Measurements from ENCODE around the gene KRT76. TPM values are rescaled to one million over a fixed set of nuclear protein-coding genes. Genes with fewer than 3 reads are reported as not detected.

The KRT76 gene

DNA sequence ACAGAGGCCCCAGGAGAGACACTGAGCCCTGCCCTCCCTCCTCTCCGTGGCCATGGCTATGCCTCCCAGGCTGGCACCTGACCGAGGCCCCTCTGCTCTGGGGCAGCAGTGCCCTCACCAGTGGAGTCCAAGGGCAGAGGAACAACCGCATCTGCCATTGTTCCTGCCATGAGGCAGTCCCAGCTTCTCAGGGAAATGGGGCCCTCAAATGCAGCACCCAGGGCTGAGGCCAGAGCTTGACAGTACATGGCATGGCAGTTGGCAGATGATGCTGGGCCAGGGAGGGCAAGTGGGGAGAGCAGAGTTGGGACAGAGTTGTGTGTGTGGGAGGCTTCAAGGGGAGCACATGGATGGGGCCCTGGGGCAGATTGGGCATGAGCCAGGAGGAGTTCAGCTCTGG is 52.8 kb downstream of the KRT76 start:
- H3K27ac ChIP-seq (ENCODE audit: low read depth, low read length): no peak overlapping the region
- no CpG with 5 or more reads among the region's 3 CpGs for WGBS (ENCODE audit: extremely low coverage, insufficient coverage, low lambda C conversion rate)
- no peak overlapping the region for H3K56ac ChIP-seq (ENCODE audit: low read length)
- no peak overlapping the region for H3K4me3 ChIP-seq (ENCODE audit: low read length)
- H4K5ac ChIP-seq (ENCODE audit: low read length): no peak overlapping the region
- no peak overlapping the region for H3K9ac ChIP-seq (ENCODE audit: low read length)
- no peak overlapping the region for H3K18ac ChIP-seq (ENCODE audit: low read length)
- no peaks in the 10 kb centered on the region for H3K36me3 ChIP-seq (ENCODE audit: control insufficient read depth, insufficient read depth, low read length)
- no peaks in the 10 kb centered on the region for H3K27me3 ChIP-seq (ENCODE audit: insufficient read depth, low read length, poor library complexity)
- H2BK15ac ChIP-seq (replicated peaks; ENCODE audit: low read depth): no peak overlapping the region
- H4K8ac ChIP-seq (ENCODE audit: low read depth, low read length): no peak overlapping the region
- no peaks in the 10 kb centered on the region for H3K79me1 ChIP-seq (ENCODE audit: low read length)
- H3K4me2 ChIP-seq (ENCODE audit: low read length): no peak overlapping the region
- no peak overlapping the region for H3K23ac ChIP-seq (ENCODE audit: low read length)
- H2BK5ac ChIP-seq (ENCODE audit: low read length): no peak overlapping the region
- no peaks in the 10 kb centered on the region for H3K4me1 ChIP-seq (ENCODE audit: control insufficient read depth, low read depth, low read length)
- no peak for DNase-seq
- no peaks in the 10 kb centered on the region for H3K79me2 ChIP-seq (ENCODE audit: control insufficient read depth, insufficient read depth, low read length)
- no peak overlapping the region for H2AK5ac ChIP-seq (ENCODE audit: low read length)
- no peak overlapping the region for H2BK120ac ChIP-seq (ENCODE audit: low read depth, low read length)
- no peak overlapping the region for H3K4ac ChIP-seq (ENCODE audit: low read depth, low read length)

DNA sequence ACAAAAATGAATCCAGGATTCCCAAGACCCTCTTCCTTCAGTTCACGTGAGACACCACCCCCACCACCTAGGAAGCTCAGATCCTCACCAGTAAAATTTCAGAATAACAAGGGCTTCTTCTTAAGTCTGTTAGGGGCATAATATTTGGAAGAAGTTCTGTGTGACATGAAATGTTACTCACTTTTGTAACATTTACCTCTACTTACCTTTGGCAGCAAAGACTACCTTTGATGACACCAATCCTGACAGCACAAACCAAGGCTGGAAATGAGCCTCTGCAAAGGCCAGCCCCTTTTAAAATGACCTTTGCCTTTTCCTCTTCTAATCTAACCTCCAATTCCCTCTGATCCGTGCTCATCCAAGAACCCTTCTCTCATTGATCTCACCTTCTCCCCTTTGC is 54.5 kb downstream of the KRT76 start:
- Histone ChIP-seq H3K4me1 (ENCODE audit: control insufficient read depth, low read depth, low read length) (no peaks in the 10 kb centered on the region), H3K79me1 (ENCODE audit: low read length) (no peaks in the 10 kb centered on the region), H3K4ac (ENCODE audit: low read depth, low read length) (no peak overlapping the region), H3K36me3 (ENCODE audit: control insufficient read depth, insufficient read depth, low read length) (no peaks in the 10 kb centered on the region), H3K23ac (ENCODE audit: low read length) (no peak overlapping the region), H3K4me3 (ENCODE audit: low read length) (no peak overlapping the region), H2BK5ac (ENCODE audit: low read length) (no peak overlapping the region), H2BK120ac (ENCODE audit: low read depth, low read length) (no peak overlapping the region), H3K27ac (ENCODE audit: low read depth, low read length) (no peak overlapping the region), H3K4me2 (ENCODE audit: low read length) (no peak overlapping the region), H3K9ac (ENCODE audit: low read length) (no peak overlapping the region), H3K18ac (ENCODE audit: low read length) (no peak overlapping the region), H3K79me2 (ENCODE audit: control insufficient read depth, insufficient read depth, low read length) (no peaks in the 10 kb centered on the region), H3K56ac (ENCODE audit: low read length) (no peak overlapping the region), H4K8ac (ENCODE audit: low read depth, low read length) (no peak overlapping the region), H2BK15ac (replicated peaks; ENCODE audit: low read depth) (no peak overlapping the region), H4K5ac (ENCODE audit: low read length) (no peak overlapping the region), H3K27me3 (ENCODE audit: insufficient read depth, low read length, poor library complexity) (no peaks in the 10 kb centered on the region), H2AK5ac (ENCODE audit: low read length) (no peak overlapping the region)
- no peak for DNase-seq
- WGBS (ENCODE audit: extremely low coverage, insufficient coverage, low lambda C conversion rate): no CpG with 5 or more reads among the region's 2 CpGs

DNA sequence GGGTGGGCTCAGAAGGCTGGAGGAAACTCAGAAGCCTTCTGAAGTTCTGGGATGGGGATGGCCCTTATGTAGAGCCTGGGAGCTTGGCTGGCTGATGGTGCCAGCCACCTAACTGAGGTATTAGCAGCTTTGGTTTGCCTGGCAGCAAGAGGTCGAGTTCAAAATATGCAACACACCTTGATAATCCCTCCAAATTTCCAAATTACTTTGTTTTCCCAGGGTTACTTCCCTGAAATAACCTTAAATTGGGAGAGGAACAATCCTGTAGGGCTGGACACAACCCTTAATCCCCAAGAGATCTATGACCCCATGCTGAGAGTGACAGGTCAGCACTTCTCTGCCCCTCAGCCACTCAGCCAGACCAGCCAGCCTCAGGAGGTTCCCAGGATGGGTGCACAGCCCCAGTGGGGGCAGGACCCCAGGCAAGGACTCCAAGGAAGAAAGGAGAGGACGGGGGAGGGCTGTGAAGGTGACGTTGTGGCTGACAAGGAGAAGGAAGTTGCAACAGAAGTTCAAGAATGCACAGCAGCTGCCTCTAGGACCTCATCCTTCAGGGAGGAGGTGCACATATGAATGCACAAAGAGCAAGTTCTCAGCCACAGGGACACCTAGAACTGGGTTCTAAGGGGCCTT is 55.2 kb downstream of the KRT76 start:
- H3K4me3 ChIP-seq (ENCODE audit: low read length): no peak overlapping the region
- WGBS (ENCODE audit: extremely low coverage, insufficient coverage, low lambda C conversion rate): no CpG with 5 or more reads among the region's 3 CpGs
- no peak overlapping the region for H2BK15ac ChIP-seq (replicated peaks; ENCODE audit: low read depth)
- H4K8ac ChIP-seq (ENCODE audit: low read depth, low read length): no peak overlapping the region
- H3K23ac ChIP-seq (ENCODE audit: low read length): no peak overlapping the region
- H2AK5ac ChIP-seq (ENCODE audit: low read length): no peak overlapping the region
- H3K9ac ChIP-seq (ENCODE audit: low read length): no peak overlapping the region
- no peaks in the 10 kb centered on the region for H3K27me3 ChIP-seq (ENCODE audit: insufficient read depth, low read length, poor library complexity)
- no peaks in the 10 kb centered on the region for H3K4me1 ChIP-seq (ENCODE audit: control insufficient read depth, low read depth, low read length)
- no peaks in the 10 kb centered on the region for H3K79me1 ChIP-seq (ENCODE audit: low read length)
- H4K5ac ChIP-seq (ENCODE audit: low read length): no peak overlapping the region
- no peak overlapping the region for H2BK5ac ChIP-seq (ENCODE audit: low read length)
- no peak for DNase-seq
- no peak overlapping the region for H3K18ac ChIP-seq (ENCODE audit: low read length)
- H3K56ac ChIP-seq (ENCODE audit: low read length): no peak overlapping the region
- no peak overlapping the region for H3K4ac ChIP-seq (ENCODE audit: low read depth, low read length)
- H2BK120ac ChIP-seq (ENCODE audit: low read depth, low read length): no peak overlapping the region
- H3K36me3 ChIP-seq (ENCODE audit: control insufficient read depth, insufficient read depth, low read length): no peaks in the 10 kb centered on the region
- H3K27ac ChIP-seq (ENCODE audit: low read depth, low read length): no peak overlapping the region
- H3K4me2 ChIP-seq (ENCODE audit: low read length): no peak overlapping the region
- H3K79me2 ChIP-seq (ENCODE audit: control insufficient read depth, insufficient read depth, low read length): no peaks in the 10 kb centered on the region

GRCh38 chr12:52720365-52720886 is 56.7 kb downstream of the KRT76 start:
- H2BK15ac ChIP-seq (replicated peaks; ENCODE audit: low read depth): no peak overlapping the region
- H3K56ac ChIP-seq (ENCODE audit: low read length): no peak overlapping the region
- H3K4me1 ChIP-seq (ENCODE audit: control insufficient read depth, low read depth, low read length): no peaks in the 10 kb centered on the region
- no peak overlapping the region for H3K4me2 ChIP-seq (ENCODE audit: low read length)
- no peak overlapping the region for H4K5ac ChIP-seq (ENCODE audit: low read length)
- H4K8ac ChIP-seq (ENCODE audit: low read depth, low read length): no peak overlapping the region
- no peaks in the 10 kb centered on the region for H3K79me1 ChIP-seq (ENCODE audit: low read length)
- H2AK5ac ChIP-seq (ENCODE audit: low read length): no peak overlapping the region
- H3K4me3 ChIP-seq (ENCODE audit: low read length): no peak overlapping the region
- no peak overlapping the region for H3K4ac ChIP-seq (ENCODE audit: low read depth, low read length)
- no peak overlapping the region for H3K27ac ChIP-seq (ENCODE audit: low read depth, low read length)
- H3K23ac ChIP-seq (ENCODE audit: low read length): no peak overlapping the region
- no peaks in the 10 kb centered on the region for H3K36me3 ChIP-seq (ENCODE audit: control insufficient read depth, insufficient read depth, low read length)
- H3K79me2 ChIP-seq (ENCODE audit: control insufficient read depth, insufficient read depth, low read length): no peaks in the 10 kb centered on the region
- no peak overlapping the region for H2BK5ac ChIP-seq (ENCODE audit: low read length)
- no peak overlapping the region for H2BK120ac ChIP-seq (ENCODE audit: low read depth, low read length)
- no CpG with 5 or more reads among the region's 8 CpGs for WGBS (ENCODE audit: extremely low coverage, insufficient coverage, low lambda C conversion rate)
- H3K18ac ChIP-seq (ENCODE audit: low read length): no peak overlapping the region
- H3K27me3 ChIP-seq (ENCODE audit: insufficient read depth, low read length, poor library complexity): no peaks in the 10 kb centered on the region
- DNase-seq: no peak
- H3K9ac ChIP-seq (ENCODE audit: low read length): no peak overlapping the region

Small RNA genes lying within 50 kb of the gene (small RNA-seq; reads per million reads assigned to genes)
- not detected for gene AC107016.2 (ENCODE audit: insufficient read depth)

All from mesendoderm (in vitro differentiated cells).